Measurements from ENCODE around the gene ARHGEF1. TPM values are rescaled to one million over a fixed set of nuclear protein-coding genes. Genes with fewer than 3 reads are reported as not detected.

ARHGEF1 gene
- total and polyA plus RNA-seq, 2 donors (not counting 1 experiment from before 2014, with no cell fraction given): 21.6 to 23.9 TPM

DNA sequence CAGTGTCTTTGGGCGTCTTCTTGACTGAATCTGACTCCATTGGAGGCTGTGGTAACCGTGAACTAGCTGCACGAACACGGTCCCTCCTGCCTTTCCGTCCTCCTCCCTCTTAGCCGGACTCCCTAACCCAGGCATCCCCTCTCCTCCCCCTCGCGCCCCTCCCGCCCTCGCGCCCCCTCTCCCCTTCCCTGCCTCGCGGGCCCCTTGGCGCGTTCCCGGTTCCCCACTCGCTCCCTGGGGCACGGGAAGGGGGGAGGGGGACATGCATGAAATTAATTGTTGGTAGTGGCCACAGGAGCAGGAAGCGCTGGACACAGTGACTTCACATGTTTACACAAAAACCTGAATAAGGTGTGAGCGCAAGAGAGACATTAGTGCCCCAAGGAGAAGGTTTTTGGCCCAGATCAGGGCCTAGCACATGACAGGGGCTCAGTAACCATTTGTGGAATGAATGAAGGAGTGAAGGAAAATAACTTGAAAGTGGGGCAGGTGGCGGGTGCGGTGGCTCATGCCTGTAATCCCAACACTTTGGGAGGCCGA is 37.9 kb upstream of the ARHGEF1 start:
- H4K20me1 ChIP-seq (ENCODE audit: control insufficient read depth, extremely low read depth, insufficient read depth, low read length): no peaks in the 10 kb centered on the region
- no peak overlapping the region for H3K27ac ChIP-seq (ENCODE audit: insufficient read depth, low read length)
- no peak overlapping the region for H2AFZ ChIP-seq (ENCODE audit: low read length)
- H3K9me3 ChIP-seq (ENCODE audit: control insufficient read depth, insufficient read depth, low read depth, low read length): no peaks in the 10 kb centered on the region
- peaks cover 2% of the 10 kb centered on the region for H3K27me3 ChIP-seq (ENCODE audit: control insufficient read depth, insufficient read depth, low read length)
- no peak overlapping the region for H3K4me3 ChIP-seq (replicated peaks in 1 of 4; ENCODE audit: control extremely low read depth in 1 of 4, insufficient read depth in 1 of 4, low read depth in 3 of 4, low read length in 4 of 4)
- H3K36me3 ChIP-seq (ENCODE audit: control insufficient read depth, insufficient read depth, low read length): no peaks in the 10 kb centered on the region
- no peaks in the 10 kb centered on the region for H3K79me2 ChIP-seq (ENCODE audit: control insufficient read depth, insufficient read depth, low read length)
- H3K4me2 ChIP-seq (ENCODE audit: extremely low read depth, insufficient read depth, low read length): no peak overlapping the region
- no peak for DNase-seq (ENCODE audit: low read depth in 2 of 2)
- no peak for TF ChIP-seq EZH2 (IDR thresholded peaks at IDR 0.05; ENCODE audit: low read length, missing control alignments)
- TF ChIP-seq, protein P1, sequence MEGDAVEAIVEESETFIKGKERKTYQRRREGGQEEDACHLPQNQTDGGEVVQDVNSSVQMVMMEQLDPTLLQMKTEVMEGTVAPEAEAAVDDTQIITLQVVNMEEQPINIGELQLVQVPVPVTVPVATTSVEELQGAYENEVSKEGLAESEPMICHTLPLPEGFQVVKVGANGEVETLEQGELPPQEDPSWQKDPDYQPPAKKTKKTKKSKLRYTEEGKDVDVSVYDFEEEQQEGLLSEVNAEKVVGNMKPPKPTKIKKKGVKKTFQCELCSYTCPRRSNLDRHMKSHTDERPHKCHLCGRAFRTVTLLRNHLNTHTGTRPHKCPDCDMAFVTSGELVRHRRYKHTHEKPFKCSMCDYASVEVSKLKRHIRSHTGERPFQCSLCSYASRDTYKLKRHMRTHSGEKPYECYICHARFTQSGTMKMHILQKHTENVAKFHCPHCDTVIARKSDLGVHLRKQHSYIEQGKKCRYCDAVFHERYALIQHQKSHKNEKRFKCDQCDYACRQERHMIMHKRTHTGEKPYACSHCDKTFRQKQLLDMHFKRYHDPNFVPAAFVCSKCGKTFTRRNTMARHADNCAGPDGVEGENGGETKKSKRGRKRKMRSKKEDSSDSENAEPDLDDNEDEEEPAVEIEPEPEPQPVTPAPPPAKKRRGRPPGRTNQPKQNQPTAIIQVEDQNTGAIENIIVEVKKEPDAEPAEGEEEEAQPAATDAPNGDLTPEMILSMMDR (conservative IDR thresholded peaks at IDR 0.05 in 1 of 2, IDR thresholded peaks at IDR 0.05 in 1 of 2; ENCODE audit: low read depth in 1 of 2, low read length in 2 of 2): no peak
- H3K9ac ChIP-seq (ENCODE audit: insufficient read depth, low read length): no peak overlapping the region
- H3K4me1 ChIP-seq (ENCODE audit: control insufficient read depth, extremely low read depth, insufficient read depth, low read length): no peaks in the 10 kb centered on the region

GRCh38 chr19:41847351-41848105 is 35.5 kb upstream of the ARHGEF1 start:
- H3K27me3 ChIP-seq (ENCODE audit: control insufficient read depth, insufficient read depth, low read length): peaks cover 15% of the 10 kb centered on the region
- H3K27ac ChIP-seq (ENCODE audit: insufficient read depth, low read length): no peak overlapping the region
- no peak overlapping the region for H2AFZ ChIP-seq (ENCODE audit: low read length)
- H4K20me1 ChIP-seq (ENCODE audit: control insufficient read depth, extremely low read depth, insufficient read depth, low read length): no peaks in the 10 kb centered on the region
- no peak overlapping the region for H3K4me2 ChIP-seq (ENCODE audit: extremely low read depth, insufficient read depth, low read length)
- no peak for DNase-seq (ENCODE audit: low read depth in 2 of 2)
- H3K79me2 ChIP-seq (ENCODE audit: control insufficient read depth, insufficient read depth, low read length): no peaks in the 10 kb centered on the region
- TF ChIP-seq, protein P1 (conservative IDR thresholded peaks at IDR 0.05 in 1 of 2, IDR thresholded peaks at IDR 0.05 in 1 of 2; ENCODE audit: low read depth in 1 of 2, low read length in 2 of 2): no peak
- H3K36me3 ChIP-seq (ENCODE audit: control insufficient read depth, insufficient read depth, low read length): no peaks in the 10 kb centered on the region
- H3K9ac ChIP-seq (ENCODE audit: insufficient read depth, low read length): no peak overlapping the region
- no peaks in the 10 kb centered on the region for H3K9me3 ChIP-seq (ENCODE audit: control insufficient read depth, insufficient read depth, low read depth, low read length)
- no peak overlapping the region for H3K4me3 ChIP-seq (replicated peaks in 1 of 4; ENCODE audit: control extremely low read depth in 1 of 4, insufficient read depth in 1 of 4, low read depth in 3 of 4, low read length in 4 of 4)
- H3K4me1 ChIP-seq (ENCODE audit: control insufficient read depth, extremely low read depth, insufficient read depth, low read length): no peaks in the 10 kb centered on the region

DNA sequence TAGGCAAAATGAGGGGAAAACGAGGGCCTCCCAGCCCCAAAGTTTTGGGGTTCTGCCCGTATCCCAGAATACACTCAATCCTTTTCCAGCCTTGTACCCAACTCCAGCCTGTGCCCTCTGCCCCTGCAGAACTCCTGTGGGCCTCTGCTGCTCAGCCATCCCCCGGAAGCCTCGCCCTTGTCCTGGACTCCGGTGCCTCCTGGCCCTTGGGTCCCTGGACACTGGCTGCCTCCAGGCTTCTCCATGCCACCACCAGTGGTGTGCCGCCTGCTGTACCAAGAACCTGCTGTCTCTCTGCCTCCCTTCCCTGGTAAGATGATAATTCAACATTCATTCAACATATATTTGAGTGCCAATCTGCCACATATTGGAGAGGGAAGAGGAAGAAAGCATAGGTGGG is 34.3 kb upstream of the ARHGEF1 start:
- Histone ChIP-seq H3K27me3 (ENCODE audit: control insufficient read depth, insufficient read depth, low read length) (peaks cover 18% of the 10 kb centered on the region), H3K36me3 (ENCODE audit: control insufficient read depth, insufficient read depth, low read length) (no peaks in the 10 kb centered on the region), H3K4me1 (ENCODE audit: control insufficient read depth, extremely low read depth, insufficient read depth, low read length) (no peaks in the 10 kb centered on the region), H3K9me3 (ENCODE audit: control insufficient read depth, insufficient read depth, low read depth, low read length) (no peaks in the 10 kb centered on the region), H3K4me3 (replicated peaks in 1 of 4; ENCODE audit: control extremely low read depth in 1 of 4, insufficient read depth in 1 of 4, low read depth in 3 of 4, low read length in 4 of 4) (no peak overlapping the region), H3K27ac (ENCODE audit: insufficient read depth, low read length) (no peak overlapping the region), H3K4me2 (ENCODE audit: extremely low read depth, insufficient read depth, low read length) (no peak overlapping the region), H2AFZ (ENCODE audit: low read length) (no peak overlapping the region), H4K20me1 (ENCODE audit: control insufficient read depth, extremely low read depth, insufficient read depth, low read length) (no peaks in the 10 kb centered on the region), H3K79me2 (ENCODE audit: control insufficient read depth, insufficient read depth, low read length) (no peaks in the 10 kb centered on the region), H3K9ac (ENCODE audit: insufficient read depth, low read length) (no peak overlapping the region)
- DNase-seq (ENCODE audit: low read depth in 2 of 2): no peak
- no peak for TF ChIP-seq EZH2 (IDR thresholded peaks at IDR 0.05; ENCODE audit: low read length, missing control alignments)
- TF ChIP-seq, protein P1 (conservative IDR thresholded peaks at IDR 0.05 in 1 of 2, IDR thresholded peaks at IDR 0.05 in 1 of 2; ENCODE audit: low read depth in 1 of 2, low read length in 2 of 2): no peak
